GM10847 (cell line): ENCODE measurements around the gene WNT2B.

Experiments
- POLR2A ChIP-seq: IDR thresholded peaks from 2 replicates; pipeline ENCODE4 v1.6.1; 2011; ENCODE audit not compliant: insufficient read length; ENCODE audit errors: extremely low read depth

WNT2B gene

DNA sequence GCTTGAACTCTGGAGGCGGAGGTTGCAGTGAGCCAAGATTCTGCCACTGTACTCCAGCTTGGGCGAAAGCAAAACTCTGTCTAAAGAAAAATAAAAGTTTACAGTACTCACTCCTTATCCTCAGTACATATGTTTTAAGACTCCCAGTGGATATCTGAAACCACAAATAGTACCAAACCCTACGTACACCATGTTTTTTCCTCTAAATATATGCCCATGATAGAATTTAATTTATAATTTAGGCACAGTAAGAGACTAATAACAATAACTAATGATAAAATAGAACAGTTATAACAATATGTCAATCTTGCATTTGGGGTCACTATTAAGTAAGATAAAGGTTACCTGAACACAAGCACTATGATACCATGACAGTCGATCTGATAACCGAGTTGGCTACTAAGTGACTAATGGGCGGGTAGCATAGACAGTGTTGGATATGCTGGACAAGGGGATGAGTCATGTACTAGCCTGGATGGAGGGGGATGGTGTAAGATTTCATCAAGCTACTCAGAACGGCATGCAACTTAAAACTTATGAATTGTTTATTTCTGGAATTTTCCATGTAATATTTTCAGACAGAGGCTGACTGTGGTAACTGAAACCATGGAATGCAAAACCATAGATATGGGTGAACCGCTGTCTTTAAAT lies 66.5 kb downstream of the WNT2B start:
- no peak for TF ChIP-seq POLR2A

DNA sequence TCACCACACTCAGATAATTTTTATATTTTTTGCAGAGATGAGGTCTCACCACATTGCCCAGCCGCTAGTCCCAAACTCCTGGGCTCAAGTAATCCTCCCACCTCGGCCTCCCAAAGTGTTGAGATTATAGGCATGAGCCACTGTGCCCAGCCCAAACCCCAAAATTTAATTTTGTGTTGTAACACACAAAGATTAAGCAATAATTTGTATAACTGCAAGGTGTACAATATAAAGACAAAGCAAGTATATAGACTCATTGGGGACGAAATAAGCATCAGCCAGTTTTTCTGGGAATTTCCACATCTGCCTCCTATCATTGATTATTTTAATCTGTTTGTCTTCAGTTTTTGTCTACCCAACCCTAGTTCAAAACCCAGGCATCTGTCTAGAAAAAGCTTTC lies 67.5 kb downstream of the WNT2B start:
- TF ChIP-seq POLR2A = no peak
